ENCODE measurements around the gene ATXN2. TPM values are rescaled to one million over a fixed set of nuclear protein-coding genes. Genes with fewer than 3 reads are reported as not detected.
"Not testable (repeated sequence)": the region's sequence is repeated elsewhere in the genome, so short reads cannot be mapped to it uniquely, and the experiment has no call there.

Gene ATXN2
- total RNA-seq, 2 donors from 2014 or later, result 81.0 to 109 TPM

DNA sequence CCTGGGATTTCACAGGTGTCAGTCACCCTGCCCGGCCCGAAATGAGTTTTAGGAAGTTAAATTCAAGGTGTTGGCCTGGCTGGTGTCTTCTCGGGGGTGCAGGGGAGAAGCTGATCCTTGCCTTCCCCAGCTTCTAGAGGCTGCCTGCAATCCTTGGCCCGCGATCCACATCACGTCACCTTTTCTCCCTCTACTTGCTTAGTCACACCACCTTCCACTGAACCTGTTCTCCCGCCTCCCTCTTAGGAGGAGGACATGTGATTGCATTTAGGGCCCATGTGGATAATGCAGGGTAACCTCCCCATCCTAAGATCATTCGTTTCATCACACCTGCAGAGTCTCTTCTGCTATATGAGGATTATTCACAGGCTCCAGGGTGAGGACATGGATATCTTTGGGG lies 25.4 kb upstream of the ATXN2 start:
- H3K4me3 ChIP-seq, result no peak overlapping the region
- H3K36me3 ChIP-seq, result no peaks in the 10 kb centered on the region
- no peak overlapping the region for H3K27ac ChIP-seq
- TF ChIP-seq, protein P1, sequence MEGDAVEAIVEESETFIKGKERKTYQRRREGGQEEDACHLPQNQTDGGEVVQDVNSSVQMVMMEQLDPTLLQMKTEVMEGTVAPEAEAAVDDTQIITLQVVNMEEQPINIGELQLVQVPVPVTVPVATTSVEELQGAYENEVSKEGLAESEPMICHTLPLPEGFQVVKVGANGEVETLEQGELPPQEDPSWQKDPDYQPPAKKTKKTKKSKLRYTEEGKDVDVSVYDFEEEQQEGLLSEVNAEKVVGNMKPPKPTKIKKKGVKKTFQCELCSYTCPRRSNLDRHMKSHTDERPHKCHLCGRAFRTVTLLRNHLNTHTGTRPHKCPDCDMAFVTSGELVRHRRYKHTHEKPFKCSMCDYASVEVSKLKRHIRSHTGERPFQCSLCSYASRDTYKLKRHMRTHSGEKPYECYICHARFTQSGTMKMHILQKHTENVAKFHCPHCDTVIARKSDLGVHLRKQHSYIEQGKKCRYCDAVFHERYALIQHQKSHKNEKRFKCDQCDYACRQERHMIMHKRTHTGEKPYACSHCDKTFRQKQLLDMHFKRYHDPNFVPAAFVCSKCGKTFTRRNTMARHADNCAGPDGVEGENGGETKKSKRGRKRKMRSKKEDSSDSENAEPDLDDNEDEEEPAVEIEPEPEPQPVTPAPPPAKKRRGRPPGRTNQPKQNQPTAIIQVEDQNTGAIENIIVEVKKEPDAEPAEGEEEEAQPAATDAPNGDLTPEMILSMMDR (IDR thresholded peaks at IDR 0.05), result no peak
- no peak for ATAC-seq (ENCODE audit: insufficient number of reproducible peaks, low FRiP score, low read depth)
- H3K4me1 ChIP-seq (ENCODE audit: control insufficient read depth in 1 of 2, low read depth in 2 of 2), result no peaks in the 10 kb centered on the region
- H3K9me3 ChIP-seq, result no peaks in the 10 kb centered on the region
- no peaks in the 10 kb centered on the region for H3K27me3 ChIP-seq (replicated peaks; ENCODE audit: insufficient read depth)
- DNase-seq (ENCODE audit: low spot score), result no peak

DNA sequence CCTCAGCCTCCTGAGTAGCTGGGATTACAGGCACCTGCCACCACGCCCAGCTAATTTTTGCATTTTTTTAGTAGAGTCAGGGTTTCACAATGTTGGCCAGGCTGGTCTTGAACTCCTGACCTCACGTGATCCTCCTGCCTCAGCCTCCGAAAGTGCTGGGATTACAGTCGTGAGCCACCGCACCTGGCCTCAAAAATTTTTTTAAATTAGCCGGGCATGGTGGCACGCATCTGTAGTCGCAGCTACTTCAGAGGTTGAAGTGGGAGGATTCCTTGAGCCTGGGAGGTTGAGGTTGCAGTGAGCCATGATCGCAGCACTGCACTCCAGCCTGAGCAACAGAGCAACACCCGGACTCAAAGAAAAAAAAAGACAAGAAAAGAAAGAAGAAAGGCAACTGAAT lies 18.7 kb upstream of the ATXN2 start:
- H3K27me3 ChIP-seq (replicated peaks; ENCODE audit: insufficient read depth); H3K27ac ChIP-seq; DNase-seq (ENCODE audit: low spot score); H3K4me1 ChIP-seq (ENCODE audit: control insufficient read depth in 1 of 2, low read depth in 2 of 2); ATAC-seq (ENCODE audit: insufficient number of reproducible peaks, low FRiP score, low read depth); H3K36me3 ChIP-seq; H3K4me3 ChIP-seq; H3K9me3 ChIP-seq: not testable (repeated sequence)

DNA sequence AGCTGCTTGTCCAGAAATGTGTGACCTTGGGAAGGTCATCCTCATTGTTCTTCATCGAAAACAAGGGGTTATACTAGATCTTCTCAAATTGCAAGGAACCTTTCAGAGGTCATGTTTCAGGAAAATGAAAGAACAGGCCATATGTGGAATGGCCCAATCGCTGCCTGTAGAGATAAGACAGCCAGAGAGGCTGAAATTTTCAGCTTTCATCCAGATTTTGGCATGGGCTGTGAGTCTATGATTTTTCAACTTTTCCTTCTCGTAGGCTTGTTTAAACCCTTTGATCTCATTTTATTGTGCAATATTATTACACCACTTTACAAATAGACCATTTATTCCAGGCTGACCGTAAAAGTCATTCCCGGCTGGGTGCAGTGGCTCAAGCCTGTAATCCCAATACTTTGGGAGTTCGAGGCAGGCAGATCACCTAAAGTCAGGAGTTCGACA lies 17.1 kb upstream of the ATXN2 start:
- no peaks in the 10 kb centered on the region for H3K36me3 ChIP-seq
- no peak for ATAC-seq (ENCODE audit: insufficient number of reproducible peaks, low FRiP score, low read depth)
- H3K4me1 ChIP-seq (ENCODE audit: control insufficient read depth in 1 of 2, low read depth in 2 of 2), result no peaks in the 10 kb centered on the region
- no peaks in the 10 kb centered on the region for H3K27me3 ChIP-seq (replicated peaks; ENCODE audit: insufficient read depth)
- H3K9me3 ChIP-seq, result no peaks in the 10 kb centered on the region
- H3K27ac ChIP-seq, result no peak overlapping the region
- DNase-seq (ENCODE audit: low spot score), result no peak
- no peak overlapping the region for H3K4me3 ChIP-seq
- TF ChIP-seq, protein P1 (IDR thresholded peaks at IDR 0.05), result no peak

DNA sequence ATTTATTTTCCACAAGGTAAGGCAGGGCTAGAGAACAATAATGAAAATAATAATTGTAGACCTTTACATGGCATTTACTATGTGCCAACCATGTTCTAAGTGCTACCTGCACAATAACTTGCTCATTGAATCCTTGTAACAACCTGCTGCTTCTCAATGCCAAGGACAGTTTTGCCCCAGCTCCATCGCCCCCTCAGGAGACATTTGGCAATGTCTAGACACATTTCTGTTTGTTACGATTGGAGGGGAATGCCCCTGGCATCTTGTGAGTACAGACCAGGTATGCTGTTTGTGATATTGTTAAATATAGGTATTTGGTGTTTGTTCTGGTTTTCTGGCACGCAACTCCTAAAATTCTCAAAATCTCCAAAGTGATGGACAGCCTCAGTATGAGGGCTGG lies 8.1 kb upstream of the ATXN2 start:
- no peaks in the 10 kb centered on the region for H3K4me1 ChIP-seq (ENCODE audit: control insufficient read depth in 1 of 2, low read depth in 2 of 2)
- no peaks in the 10 kb centered on the region for H3K36me3 ChIP-seq
- H3K27ac ChIP-seq, result no peak overlapping the region
- DNase-seq (ENCODE audit: low spot score), result no peak
- H3K27me3 ChIP-seq (replicated peaks; ENCODE audit: insufficient read depth), result no peaks in the 10 kb centered on the region
- TF ChIP-seq, protein P1 (IDR thresholded peaks at IDR 0.05), result no peak
- H3K4me3 ChIP-seq, result no peak overlapping the region
- no peaks in the 10 kb centered on the region for H3K9me3 ChIP-seq
- ATAC-seq (ENCODE audit: insufficient number of reproducible peaks, low FRiP score, low read depth), result no peak

DNA sequence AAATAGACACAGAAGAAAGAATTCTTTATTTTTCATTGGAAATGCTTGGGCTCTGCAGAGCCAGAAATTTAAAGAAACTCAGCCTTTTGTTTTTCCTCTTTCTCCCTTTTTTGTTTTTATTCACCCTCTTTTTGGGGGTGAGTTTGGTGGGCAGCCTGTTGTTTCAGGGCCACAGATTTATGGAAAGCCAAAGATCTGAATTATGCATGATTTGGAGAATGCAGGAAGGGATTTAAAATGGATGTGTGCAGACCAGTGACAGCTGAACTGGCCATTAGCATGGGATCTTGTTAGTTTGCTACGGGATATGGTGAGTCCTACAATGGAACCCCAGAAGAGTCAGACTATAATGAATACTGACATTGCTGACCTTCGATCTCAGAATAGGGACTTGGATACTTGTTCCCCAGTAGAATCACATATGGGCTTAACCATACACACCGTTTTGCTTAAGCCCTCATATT lies 7.7 kb upstream of the ATXN2 start:
- Histone ChIP-seq H3K27me3 (replicated peaks; ENCODE audit: insufficient read depth) (no peaks in the 10 kb centered on the region), H3K4me1 (ENCODE audit: control insufficient read depth in 1 of 2, low read depth in 2 of 2) (no peaks in the 10 kb centered on the region), H3K36me3 (no peaks in the 10 kb centered on the region), H3K27ac (no peak overlapping the region), H3K4me3 (no peak overlapping the region), H3K9me3 (no peaks in the 10 kb centered on the region)
- no peak for ATAC-seq (ENCODE audit: insufficient number of reproducible peaks, low FRiP score, low read depth)
- DNase-seq (ENCODE audit: low spot score), result no peak
- TF ChIP-seq, protein P1 (IDR thresholded peaks at IDR 0.05), result no peak

Measured in thoracic aorta (tissue), 2 donors.